HG03280 (cell line): ENCODE results near the gene GAS7.
"Not testable (repeated sequence)": the region's sequence is repeated elsewhere in the genome, so short reads cannot be mapped to it uniquely, and the experiment has no call there.

ENCODE experiments used
- ATAC-seq: cut with Tn5 transposase; IDR thresholded peaks from one replicate; pipeline ENCODE4 v1.9.1; 2021; ENCODE audit warnings: mild to moderate bottlenecking, moderate library complexity; ENCODE audit not compliant: unreplicated experiment

Gene GAS7

DNA sequence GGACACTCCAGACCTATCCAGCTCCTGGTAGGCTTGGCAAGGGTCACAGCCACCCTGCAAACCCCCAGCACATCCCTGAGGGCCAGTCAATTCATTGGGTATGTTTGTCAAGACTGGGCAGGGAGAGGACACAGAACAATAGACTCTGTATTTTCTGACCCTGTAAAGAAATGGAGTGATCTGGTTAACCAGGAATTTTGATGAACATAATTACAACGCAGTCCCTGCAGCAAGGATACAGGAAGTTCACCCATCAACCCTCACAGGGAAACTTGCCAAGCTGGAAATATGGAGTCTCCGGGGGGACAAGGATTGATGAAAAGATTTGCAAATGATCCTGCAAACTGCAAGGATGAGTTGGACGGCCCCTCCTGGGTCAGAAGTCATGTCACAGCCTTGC, 167.3 kb downstream of the GAS7 start:
- no peak for ATAC-seq

DNA sequence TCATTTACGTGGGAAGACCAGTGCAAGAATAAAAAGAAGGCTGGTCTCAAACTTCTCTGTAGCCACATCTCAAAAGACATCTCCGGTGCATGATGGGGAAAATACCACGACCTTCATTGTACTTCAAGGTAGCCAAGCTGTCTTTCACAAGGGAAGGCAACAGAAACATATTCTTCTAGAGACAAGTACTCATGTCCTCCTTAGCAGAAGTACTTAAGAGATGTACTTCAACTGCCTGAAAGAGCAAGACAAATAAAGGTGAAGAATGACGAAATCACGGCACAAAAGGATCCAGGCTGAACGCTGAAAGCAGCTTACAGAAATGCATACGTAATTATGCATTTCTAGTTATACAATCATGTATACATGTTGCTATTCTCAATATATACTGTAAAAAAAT, 169.3 kb downstream of the GAS7 start:
- no peak for ATAC-seq

DNA sequence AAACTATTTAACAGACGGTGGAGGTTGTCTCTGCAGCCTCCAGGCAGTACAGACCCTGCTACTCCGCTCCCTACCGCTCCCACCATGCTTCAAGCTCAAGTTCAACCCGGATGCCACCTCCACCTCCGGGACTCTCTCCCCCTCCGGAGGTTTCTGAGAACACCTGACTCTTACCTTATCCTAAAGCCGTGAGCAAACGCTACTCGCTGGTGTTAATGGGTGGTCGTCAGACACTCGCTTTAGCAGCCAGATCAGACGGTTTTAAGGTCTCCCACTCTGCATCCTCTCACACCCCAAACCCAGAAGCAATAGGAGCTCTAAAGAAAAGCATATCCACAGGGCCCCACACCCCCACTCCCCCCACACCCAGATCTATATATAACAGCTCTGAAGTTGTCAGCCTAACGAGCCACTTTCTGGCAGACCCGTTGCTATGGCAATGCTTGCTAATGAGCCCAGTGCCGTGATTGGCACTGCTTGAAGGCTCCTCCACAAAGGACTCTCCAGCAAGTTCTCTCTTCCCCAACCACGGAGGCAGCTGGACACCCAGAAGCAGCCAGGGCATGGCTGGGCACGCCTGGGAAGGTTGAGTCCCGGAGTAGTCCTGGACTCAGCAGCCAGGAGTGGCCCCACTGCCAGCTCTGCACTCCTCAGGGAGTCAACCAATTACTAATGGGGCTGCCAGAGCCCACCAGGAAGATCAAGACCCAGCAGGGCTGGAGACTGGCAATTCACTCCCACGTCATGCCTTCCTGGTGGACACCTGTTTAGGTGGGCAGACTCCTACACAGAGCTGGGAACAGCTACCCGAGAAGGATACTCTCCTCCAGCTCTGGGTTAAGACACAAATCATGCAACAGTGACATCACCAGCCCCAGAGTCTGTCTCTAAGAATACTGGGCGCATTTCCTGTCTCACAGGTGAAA, 172.2 kb downstream of the GAS7 start:
- ATAC-seq, result no peak

DNA sequence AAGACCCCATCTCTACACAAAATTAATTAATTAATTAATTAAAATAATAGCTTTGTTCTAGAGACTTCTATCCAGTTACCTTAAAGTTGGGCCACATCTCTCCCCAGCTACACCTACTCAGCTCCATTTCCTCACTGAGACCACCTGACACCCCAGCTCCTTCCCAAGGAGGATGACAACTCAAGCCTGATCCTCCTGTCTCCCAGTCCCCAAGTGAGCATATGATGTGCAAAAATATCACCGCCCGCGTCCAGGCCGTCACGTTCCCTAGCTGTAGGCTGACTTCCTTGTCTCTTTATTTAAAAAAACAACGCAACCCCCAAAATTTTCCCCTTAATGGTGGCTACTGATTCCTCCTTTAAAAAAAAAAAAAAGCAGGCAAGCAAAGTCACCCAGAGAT, 173.2 kb downstream of the GAS7 start:
- ATAC-seq, result no peak

DNA sequence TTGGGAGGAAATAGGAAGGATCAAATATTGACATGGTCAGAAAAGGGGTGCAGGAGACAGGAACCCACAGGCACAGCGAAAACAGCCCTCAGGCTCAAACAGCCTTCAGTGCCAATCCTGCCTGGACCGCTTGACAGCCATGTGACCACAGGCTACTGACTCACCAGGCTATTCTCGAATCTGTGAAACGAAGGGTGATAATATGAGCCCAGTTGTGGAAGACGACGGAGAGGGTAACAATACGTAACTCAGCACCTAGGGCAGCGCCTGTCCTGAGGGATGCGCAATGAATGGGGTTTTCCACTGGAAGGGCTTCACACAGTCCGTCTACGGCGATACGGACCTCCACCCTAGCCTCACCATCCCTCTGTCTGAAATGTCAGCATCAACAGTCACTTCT, 176.0 kb downstream of the GAS7 start:
- no peak for ATAC-seq

DNA sequence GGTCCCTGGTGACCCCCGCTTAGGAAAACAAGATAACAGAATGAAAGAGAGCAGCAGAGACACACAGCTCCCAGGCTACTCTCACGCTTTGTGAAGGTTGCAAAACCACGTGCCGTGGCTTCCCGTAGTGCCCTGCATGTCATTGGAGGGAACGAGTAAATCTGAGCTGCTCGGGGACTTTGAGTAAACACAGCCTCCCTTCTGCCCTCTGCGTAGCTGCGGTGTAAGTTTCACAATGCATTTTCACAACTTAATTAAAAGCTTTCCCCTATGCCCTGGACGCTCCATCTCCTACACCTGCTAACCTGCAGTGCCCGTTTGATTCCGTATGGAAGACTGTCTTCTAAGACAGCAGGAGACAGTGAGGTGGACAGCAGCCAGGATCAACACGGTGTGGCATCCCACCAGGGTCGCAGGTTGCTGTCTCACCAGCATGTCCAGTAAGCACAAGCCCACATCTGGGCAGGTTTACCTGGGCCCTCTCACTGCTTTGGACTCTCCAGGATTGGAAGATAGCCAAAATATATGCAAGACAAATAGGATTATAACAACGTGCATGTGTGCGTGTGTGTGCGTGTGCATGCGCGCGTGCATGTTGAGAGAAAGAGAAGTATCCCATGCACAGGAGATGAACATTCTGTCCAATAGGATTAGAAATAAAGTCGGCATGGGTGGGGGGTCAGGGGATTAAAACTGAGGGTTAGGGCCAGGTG, 177.0 kb downstream of the GAS7 start:
- ATAC-seq, result no peak

DNA sequence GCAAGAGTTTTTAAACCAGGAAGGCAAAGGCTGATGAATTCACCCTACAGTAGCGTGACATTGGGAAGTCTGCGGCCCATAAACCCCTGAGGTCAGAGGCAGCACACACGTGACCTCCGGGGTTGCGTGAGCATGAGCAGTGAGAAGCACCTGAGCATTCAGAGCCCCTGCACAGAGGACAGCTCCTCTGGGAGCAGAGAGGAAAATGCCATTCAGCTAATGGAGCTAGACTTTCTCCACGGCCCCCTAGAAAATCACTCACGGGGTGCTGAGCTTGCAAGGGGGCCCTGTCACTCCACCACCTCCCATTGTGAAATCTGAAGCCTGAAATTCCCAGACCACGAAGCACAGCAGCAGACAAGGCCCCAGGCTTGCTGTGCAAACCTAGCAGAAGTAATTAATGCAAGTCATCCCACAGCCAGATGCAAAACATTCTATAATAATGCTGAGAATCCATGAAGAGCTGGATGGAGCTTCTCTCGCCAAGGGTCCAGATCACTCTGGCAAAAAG, 178.4 kb downstream of the GAS7 start:
- no peak for ATAC-seq

DNA sequence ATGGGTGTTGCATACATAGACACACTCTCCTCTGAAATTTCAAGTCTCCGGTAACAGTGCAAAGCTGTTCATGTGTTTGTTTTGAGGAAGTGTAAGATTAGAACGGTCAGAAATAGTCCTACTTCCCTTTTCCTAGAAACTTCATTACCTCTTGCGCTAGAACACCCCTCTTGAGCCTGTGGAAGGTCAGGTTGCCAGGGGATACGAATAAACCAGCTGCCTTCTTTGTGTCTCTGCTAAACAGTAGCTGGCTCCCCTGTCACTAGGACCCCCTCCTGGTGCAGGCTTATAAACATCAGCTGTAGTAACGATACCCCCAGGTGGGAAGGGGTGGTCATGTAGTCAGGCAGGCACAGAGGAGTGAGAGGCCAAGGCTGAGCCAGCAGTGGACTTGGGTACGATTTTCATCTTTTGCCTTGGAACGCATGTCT, 179.9 kb downstream of the GAS7 start:
- peak; percentile 77 for ATAC-seq

DNA sequence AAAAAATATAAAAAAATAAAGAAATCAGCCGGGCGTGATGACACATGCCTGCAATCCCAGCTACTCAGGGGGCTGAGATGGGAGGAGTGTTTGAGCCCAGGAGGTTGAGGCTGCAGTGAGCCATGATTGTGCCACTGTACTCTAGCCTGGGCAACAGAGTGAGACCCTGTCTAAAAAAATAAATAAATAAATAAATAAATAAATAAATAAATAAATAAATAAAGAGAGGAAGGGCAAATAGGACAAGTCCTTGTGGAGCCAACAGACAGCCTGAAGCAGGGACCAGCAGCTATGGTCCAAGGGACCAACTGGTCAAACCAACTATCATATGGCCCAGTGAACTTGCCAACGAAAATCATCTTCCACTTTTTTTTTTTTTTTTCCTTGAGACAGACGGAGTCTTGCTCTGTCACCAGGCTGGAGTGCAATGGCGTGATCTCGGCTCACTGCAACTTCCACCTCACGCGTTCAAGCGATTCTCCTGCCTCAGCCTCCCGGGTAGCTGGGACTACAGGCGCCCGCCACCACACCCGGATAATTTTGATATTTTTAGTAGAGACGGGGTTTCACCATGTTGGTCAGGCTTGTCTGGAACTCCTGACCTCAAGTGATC, 181.3 kb downstream of the GAS7 start:
- ATAC-seq, result not testable (repeated sequence)

DNA sequence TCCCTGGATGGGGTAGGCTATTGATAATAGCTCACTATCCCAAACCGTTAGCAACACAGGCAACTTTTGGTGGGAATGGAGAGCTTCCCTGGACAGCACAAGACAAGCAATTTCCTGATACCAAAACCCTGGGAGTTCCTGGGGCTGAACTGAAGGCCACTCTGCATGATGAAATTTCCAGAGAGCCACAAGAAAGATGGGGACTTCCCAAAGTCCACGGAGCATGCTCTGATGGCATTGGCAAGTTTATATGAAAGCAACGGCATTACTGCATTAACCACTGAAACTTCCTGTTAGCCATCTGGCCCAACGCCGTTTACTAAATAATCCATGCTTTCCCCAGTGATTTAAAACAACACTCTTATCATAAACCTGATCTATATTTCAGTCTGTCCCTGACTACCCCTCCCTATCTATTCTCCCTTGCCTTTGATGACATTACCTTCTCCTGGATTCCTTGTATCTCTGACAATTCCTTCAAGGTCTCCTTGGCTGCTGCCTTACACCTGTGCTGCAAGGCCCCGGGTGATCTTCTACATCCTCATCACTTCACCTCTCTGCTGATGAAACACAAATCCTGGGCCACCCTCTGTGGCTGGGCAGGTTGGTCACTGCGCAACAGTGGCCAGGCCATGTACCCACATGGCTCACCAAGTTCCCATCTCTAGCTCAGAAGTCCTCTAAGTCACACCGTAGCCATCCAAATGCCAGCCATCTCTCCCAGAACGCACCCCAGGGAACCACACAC, 184.9 kb downstream of the GAS7 start:
- ATAC-seq, result peak; percentile 74

DNA sequence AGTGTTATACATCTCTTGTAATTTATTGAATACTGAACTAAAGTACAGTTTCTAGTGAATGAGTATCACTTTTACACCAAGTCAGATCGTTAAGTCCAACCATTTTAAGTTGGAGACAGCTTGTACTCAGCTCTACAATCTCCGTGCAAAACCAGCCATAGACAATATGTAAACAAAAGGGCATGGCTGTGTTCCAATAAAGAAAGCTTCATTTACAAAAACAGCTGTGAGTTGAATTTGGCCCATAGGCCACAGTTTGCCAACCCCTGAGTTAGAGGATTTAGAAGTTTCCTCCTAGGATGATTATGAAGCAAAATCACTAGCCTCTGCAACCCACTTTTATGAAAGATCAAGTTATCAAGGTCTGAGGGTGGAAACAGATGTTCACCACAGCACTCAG, 187.7 kb downstream of the GAS7 start:
- no peak for ATAC-seq

DNA sequence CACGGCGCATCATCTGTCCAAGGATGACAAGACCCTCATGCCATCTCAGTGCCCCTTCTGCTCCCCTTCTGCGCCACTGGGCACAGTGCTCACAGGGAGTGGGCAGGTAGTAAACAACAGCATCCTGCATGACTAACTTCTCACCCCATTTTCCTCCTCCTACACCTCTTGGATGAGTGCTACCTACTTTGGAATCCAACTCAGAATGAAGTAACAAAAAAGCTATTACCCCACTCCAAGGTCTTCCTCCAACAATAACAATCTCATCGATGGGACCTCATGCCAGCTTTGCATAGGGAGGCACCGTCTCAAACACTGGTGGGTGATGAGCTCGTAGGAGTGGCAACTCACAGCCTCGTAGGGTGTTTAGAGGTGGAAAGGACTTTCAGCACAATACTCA, 194.7 kb downstream of the GAS7 start:
- ATAC-seq, result no peak

DNA sequence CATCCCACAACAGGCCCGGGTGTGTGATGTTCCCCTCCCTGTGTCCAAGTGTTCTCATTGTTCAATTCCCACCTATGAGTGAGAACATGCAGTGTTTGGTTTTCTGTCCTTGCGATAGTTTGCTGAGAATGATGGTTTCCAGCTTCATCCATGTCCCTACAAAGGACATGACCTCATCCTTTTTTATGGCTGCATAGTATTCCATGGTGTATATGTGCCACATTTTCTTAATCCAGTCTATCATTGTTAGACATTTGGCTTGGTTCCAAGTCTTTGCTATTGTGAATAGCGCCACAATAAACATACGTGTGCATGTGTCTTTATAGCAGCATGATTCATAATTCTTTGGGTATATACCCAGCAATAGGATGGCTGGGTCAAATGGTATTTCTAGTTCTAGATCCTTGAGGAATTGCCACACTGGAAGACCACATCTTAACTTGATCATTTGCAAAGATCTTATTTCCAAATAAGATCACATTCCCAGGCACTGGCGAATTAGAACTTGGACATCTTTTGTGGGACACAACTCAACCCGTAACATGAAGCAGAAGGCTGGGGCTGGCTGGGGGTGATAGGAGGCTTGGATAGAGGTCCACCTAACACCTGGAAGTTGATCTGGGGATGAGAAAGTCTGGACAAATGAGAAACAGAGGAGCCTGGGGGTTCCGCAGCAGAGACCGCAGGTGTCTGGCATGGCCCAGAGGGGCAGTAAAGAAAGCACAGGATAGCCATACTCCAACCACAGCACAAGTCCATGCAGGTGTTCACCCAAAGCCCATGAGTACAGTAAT, 195.6 kb downstream of the GAS7 start:
- not testable (repeated sequence) for ATAC-seq

DNA sequence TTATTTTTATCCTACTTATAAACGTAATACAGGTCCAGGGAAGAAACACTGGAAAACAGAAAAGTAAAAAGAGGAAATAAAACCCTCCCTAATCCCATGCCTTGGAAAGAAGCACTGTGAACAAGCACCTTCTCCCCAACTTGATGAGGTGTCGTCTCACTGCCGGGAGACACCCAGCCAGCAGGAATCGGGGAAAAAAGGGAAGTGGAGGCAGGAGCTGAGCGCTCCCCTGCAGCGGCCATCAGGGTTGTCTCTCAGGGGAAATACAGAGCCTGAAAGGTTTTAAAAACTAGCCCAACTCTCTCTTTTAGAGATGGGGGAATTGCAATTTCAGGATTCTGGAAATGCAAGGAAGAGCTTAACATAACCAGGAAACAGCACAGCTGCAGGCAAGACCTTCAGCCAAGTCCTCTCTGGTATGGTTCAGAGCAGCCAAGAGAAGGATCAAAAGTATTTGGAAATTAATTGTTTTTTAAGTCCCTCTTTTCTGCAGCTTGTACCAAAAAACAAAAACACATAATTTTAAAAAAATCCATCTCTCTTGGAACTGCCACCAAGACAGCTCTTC, 197.0 kb downstream of the GAS7 start:
- no peak for ATAC-seq

DNA sequence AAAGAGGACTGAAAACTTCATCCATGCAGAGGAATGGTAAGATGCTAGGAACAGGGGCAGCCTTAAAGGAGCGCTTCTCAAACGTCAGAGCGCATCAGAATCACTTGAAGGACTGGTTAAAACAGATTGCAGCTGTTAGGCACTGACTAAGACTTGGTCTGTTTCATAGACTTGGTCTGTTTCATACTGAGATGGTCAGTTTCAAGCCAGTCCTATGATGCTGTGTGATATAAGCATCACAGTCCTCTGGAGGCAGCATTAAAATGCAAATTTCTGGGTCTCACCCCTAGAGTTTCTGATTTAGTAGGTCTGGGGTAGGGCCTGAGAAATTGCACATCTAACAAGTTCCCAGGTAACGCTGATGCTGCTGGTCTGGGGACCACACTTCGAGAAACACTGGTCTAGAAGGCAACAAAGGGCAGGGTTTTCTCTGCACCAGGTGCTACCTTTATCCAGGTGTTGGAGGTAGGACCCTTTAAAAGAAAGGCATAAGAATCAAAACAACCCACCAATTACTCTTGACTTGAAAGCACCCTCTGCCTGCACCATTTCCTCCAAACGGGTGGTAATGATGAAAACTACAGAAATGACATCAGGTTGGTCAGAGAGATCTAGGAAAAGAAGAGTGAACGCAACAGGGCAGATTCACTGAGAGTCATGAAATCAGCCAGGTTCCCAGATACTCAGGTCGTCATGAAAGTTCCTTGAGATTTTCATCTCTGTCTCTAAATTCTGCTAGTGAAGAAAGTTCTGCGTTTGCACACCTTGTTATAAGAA, 198.3 kb downstream of the GAS7 start:
- peak; percentile 82 for ATAC-seq

DNA sequence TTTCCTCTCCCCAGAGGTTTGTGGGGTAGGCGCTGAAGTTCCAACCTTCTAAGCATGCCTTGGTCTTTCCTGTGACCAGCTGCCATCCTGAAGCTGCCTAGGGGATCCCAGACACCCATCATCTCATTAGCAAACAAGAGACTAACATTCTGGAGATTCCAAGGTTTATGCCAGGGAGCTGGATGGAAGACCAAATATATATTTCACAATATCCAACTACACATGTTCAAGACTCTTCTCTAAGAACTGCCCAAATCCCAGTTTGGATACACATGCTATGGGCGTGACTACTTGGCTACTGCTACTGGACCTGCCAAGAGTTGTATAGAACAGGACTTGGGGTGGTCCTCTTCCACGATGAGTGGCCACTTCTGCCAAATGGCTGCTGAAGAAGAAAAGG, 200.3 kb downstream of the GAS7 start:
- ATAC-seq, result no peak

DNA sequence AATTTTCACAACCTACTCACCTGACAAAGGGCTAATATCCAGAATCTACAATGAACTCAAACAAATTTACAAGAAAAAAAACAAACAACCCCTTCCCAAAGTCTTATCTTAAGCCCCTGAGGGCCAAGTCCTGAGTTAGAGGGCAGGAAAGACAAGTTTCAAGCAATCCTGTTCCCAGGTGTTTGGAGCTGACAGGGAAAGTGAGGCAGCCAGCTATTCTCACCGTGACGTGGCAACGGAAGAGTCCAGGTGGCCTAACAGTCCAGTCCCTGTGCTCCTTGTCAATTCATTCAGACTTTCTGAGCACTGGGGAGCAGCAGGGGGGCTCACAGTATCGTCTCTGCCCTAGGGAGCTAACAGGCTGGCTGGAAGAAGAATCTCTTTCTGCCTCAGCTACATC, 203.6 kb downstream of the GAS7 start:
- no peak for ATAC-seq

DNA sequence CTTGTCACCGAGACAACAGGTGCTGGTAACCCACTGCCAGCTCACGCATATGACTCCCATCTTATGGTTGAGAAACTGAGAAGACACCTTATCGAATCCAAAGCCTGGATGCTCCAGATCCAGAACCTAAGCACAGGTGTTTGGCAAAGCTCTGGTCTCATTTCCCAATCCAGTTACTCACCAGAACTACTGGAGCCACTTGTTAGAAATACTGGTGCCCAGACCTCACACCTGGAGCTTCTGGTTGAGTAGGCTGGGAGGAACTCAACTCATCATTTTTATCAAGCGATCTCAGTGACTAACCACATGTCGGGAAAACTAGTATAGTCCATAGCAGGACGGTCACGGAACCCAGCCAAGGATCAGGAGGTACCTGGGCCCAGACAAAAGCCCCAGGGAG, 206.6 kb downstream of the GAS7 start:
- no peak for ATAC-seq

DNA sequence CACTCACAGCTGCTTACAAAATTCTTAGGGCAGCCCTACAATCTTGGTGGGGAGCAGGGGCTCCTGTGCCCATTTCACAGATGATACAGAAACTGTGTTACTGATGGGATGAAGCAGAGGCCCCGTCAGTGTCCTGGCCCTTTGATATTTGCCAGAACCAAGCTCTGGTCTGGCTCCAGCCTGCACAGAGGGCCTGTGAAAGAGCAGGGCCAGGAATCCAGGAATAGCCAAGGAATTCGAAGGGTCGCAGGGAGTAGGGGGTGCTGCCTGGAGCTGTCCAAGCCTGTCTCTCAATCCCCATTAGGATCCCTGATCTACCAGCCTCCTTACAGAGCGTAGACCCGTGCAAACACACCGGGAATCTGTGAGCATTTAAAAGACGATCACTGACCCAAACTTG, 207.1 kb downstream of the GAS7 start:
- ATAC-seq, result no peak
